ENCODE measurements around the gene KCNE4. TPM values are rescaled to one million over a fixed set of nuclear protein-coding genes. Genes with fewer than 3 reads are reported as not detected.

The KCNE4 gene
- total RNA-seq, 1 donor from 2014 or later: 7.3 TPM

GRCh38 chr2:223056701-223057418 lies 4.9 kb downstream of the KCNE4 start:
- Histone ChIP-seq H3K27ac (ENCODE audit: low read depth, low read length) (peak overlapping the region; percentile 72), H3K27me3 (ENCODE audit: control insufficient read depth in 3 of 3, insufficient read depth in 3 of 3, low read length in 3 of 3) (no peaks in the 10 kb centered on the region), H3K4me3 (ENCODE audit: low read length in 3 of 3) (peak overlapping the region in 1 of 3 donors; percentile 1), H3K9me3 (ENCODE audit: control insufficient read depth in 3 of 3, low read length in 3 of 3) (no peaks in the 10 kb centered on the region), H3K4me1 (ENCODE audit: control insufficient read depth in 3 of 3, insufficient read depth in 3 of 3, low read length in 3 of 3) (peaks cover 6 to 16% (median 12%) of the 10 kb centered on the region in 3 donors), H3K36me3 (ENCODE audit: control insufficient read depth in 3 of 3, insufficient read depth in 3 of 3, low read length in 3 of 3) (no peaks in the 10 kb centered on the region), H3K9ac (ENCODE audit: low read depth in 1 of 3, low read length in 3 of 3) (peak overlapping the region in 2 of 3 donors; percentile 17 to 23)

GRCh38 chr2:223057569-223057968 lies 5.6 kb downstream of the KCNE4 start:
- Histone ChIP-seq H3K9me3 (ENCODE audit: control insufficient read depth in 3 of 3, low read length in 3 of 3) (no peaks in the 10 kb centered on the region), H3K9ac (ENCODE audit: low read depth in 1 of 3, low read length in 3 of 3) (peak overlapping the region in 1 of 3 donors; percentile 17), H3K27ac (ENCODE audit: low read depth, low read length) (peak overlapping the region; percentile 72)

GRCh38 chr2:223058952-223059716 lies 7.1 kb downstream of the KCNE4 start:
- Histone ChIP-seq H3K9ac (ENCODE audit: low read depth in 1 of 3, low read length in 3 of 3) (no peak overlapping the region), H3K9me3 (ENCODE audit: control insufficient read depth in 3 of 3, low read length in 3 of 3) (no peaks in the 10 kb centered on the region), H3K27me3 (ENCODE audit: control insufficient read depth in 3 of 3, insufficient read depth in 3 of 3, low read length in 3 of 3) (no peaks in the 10 kb centered on the region), H3K36me3 (ENCODE audit: control insufficient read depth in 3 of 3, insufficient read depth in 3 of 3, low read length in 3 of 3) (no peaks in the 10 kb centered on the region), H3K4me1 (ENCODE audit: control insufficient read depth in 3 of 3, insufficient read depth in 3 of 3, low read length in 3 of 3) (peaks cover 4 to 13% (median 12%) of the 10 kb centered on the region in 3 donors), H3K27ac (ENCODE audit: low read depth, low read length) (no peak overlapping the region), H3K4me3 (ENCODE audit: low read length in 3 of 3) (no peak overlapping the region)

More at GRCh38 chr2:223057569-223057968, 5.6 kb downstream of the KCNE4 start:
- peaks cover 4 to 13% (median 12%) of the 10 kb centered on the region in 3 donors for H3K4me1 ChIP-seq (ENCODE audit: control insufficient read depth in 3 of 3, insufficient read depth in 3 of 3, low read length in 3 of 3)
- H3K36me3 ChIP-seq (ENCODE audit: control insufficient read depth in 3 of 3, insufficient read depth in 3 of 3, low read length in 3 of 3): no peaks in the 10 kb centered on the region
- H3K27me3 ChIP-seq (ENCODE audit: control insufficient read depth in 3 of 3, insufficient read depth in 3 of 3, low read length in 3 of 3): no peaks in the 10 kb centered on the region
- no peak overlapping the region for H3K4me3 ChIP-seq (ENCODE audit: low read length in 3 of 3)

GRCh38 chr2:223060201-223060825 lies 8.3 kb downstream of the KCNE4 start:
- peaks cover 4 to 13% (median 12%) of the 10 kb centered on the region in 3 donors for H3K4me1 ChIP-seq (ENCODE audit: control insufficient read depth in 3 of 3, insufficient read depth in 3 of 3, low read length in 3 of 3)
- no peaks in the 10 kb centered on the region for H3K9me3 ChIP-seq (ENCODE audit: control insufficient read depth in 3 of 3, low read length in 3 of 3)
- H3K9ac ChIP-seq (ENCODE audit: low read depth in 1 of 3, low read length in 3 of 3): no peak overlapping the region
- no peak overlapping the region for H3K4me3 ChIP-seq (ENCODE audit: low read length in 3 of 3)
- H3K27me3 ChIP-seq (ENCODE audit: control insufficient read depth in 3 of 3, insufficient read depth in 3 of 3, low read length in 3 of 3): no peaks in the 10 kb centered on the region
- H3K27ac ChIP-seq (ENCODE audit: low read depth, low read length): no peak overlapping the region
- H3K36me3 ChIP-seq (ENCODE audit: control insufficient read depth in 3 of 3, insufficient read depth in 3 of 3, low read length in 3 of 3): no peaks in the 10 kb centered on the region

DNA sequence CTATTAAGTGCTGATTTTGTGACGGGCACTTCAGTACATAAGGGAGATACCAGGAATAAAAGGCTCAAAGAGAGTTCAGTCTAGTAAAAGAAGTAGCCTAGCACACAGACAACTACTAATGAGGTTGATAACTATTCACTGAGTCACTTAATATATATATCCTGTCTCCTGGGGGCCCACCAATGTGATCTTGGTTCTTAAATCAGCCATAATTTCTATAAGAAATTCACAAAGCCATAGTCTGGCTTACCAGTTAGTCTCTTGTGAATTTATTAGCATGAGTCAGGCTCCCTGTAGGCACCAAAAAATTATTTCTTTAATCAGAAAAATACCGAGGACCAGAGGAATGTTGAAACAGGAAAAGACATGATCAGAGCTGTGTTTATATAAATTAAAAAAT lies 10.4 kb downstream of the KCNE4 start:
- H3K9me3 ChIP-seq (ENCODE audit: control insufficient read depth in 3 of 3, low read length in 3 of 3): no peaks in the 10 kb centered on the region
- no peak overlapping the region for H3K9ac ChIP-seq (ENCODE audit: low read depth in 1 of 3, low read length in 3 of 3)
- H3K27ac ChIP-seq (ENCODE audit: low read depth, low read length): no peak overlapping the region

DNA sequence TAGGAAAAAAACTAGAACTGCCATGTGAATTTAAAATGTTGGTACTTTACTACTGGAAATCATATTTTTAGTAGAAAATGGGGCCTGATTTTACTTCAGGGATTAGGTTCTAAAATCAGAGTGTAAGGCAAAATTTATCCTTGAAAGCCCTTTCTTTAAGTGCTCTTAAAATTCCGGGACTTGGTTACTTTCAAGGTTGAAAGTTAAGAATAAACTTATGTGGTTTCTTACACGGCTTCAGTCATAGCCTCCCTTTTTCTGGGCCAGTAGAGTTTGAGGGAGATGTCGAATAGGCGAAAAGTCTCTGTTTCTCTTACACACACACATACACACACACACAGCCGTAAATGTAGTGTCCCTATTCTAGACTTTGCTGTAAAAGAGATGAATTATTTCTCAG lies 13.1 kb downstream of the KCNE4 start:
- no peak overlapping the region for H3K4me3 ChIP-seq (ENCODE audit: low read length in 3 of 3)
- no peaks in the 10 kb centered on the region for H3K27me3 ChIP-seq (ENCODE audit: control insufficient read depth in 3 of 3, insufficient read depth in 3 of 3, low read length in 3 of 3)
- no peaks in the 10 kb centered on the region for H3K4me1 ChIP-seq (ENCODE audit: control insufficient read depth in 3 of 3, insufficient read depth in 3 of 3, low read length in 3 of 3)
- H3K9me3 ChIP-seq (ENCODE audit: control insufficient read depth in 3 of 3, low read length in 3 of 3): no peaks in the 10 kb centered on the region
- no peak overlapping the region for H3K27ac ChIP-seq (ENCODE audit: low read depth, low read length)
- H3K36me3 ChIP-seq (ENCODE audit: control insufficient read depth in 3 of 3, insufficient read depth in 3 of 3, low read length in 3 of 3): no peaks in the 10 kb centered on the region
- H3K9ac ChIP-seq (ENCODE audit: low read depth in 1 of 3, low read length in 3 of 3): no peak overlapping the region

More for the DNA sequence above, 10.4 kb downstream of the KCNE4 start:
- Histone ChIP-seq H3K4me3 (ENCODE audit: low read length in 3 of 3) (no peak overlapping the region), H3K27me3 (ENCODE audit: control insufficient read depth in 3 of 3, insufficient read depth in 3 of 3, low read length in 3 of 3) (no peaks in the 10 kb centered on the region), H3K4me1 (ENCODE audit: control insufficient read depth in 3 of 3, insufficient read depth in 3 of 3, low read length in 3 of 3) (peaks cover 0 to 7% (median 0%) of the 10 kb centered on the region in 3 donors), H3K36me3 (ENCODE audit: control insufficient read depth in 3 of 3, insufficient read depth in 3 of 3, low read length in 3 of 3) (no peaks in the 10 kb centered on the region)

DNA sequence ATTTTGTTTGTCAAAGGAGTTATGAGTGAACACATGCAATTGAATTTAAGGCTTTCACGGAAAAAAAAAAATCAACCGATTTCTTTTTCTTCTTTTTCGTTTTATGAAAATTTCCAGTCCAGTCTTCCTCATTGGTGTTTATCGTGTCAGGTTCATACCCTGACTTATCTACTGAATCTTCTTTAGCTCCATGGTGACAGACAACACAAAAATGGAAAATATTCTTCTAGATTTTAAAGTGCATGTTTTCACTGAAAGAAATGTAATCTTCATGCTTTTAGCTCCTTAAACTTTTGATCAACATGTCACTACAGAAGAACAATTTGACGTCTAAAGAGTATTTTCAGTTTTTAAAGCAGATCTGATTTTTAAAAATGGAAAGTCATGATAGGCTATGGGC lies 14.7 kb downstream of the KCNE4 start:
- no peaks in the 10 kb centered on the region for H3K27me3 ChIP-seq (ENCODE audit: control insufficient read depth in 3 of 3, insufficient read depth in 3 of 3, low read length in 3 of 3)
- no peak overlapping the region for H3K4me3 ChIP-seq (ENCODE audit: low read length in 3 of 3)
- no peaks in the 10 kb centered on the region for H3K4me1 ChIP-seq (ENCODE audit: control insufficient read depth in 3 of 3, insufficient read depth in 3 of 3, low read length in 3 of 3)
- H3K27ac ChIP-seq (ENCODE audit: low read depth, low read length): no peak overlapping the region
- no peaks in the 10 kb centered on the region for H3K9me3 ChIP-seq (ENCODE audit: control insufficient read depth in 3 of 3, low read length in 3 of 3)
- no peak overlapping the region for H3K9ac ChIP-seq (ENCODE audit: low read depth in 1 of 3, low read length in 3 of 3)
- no peaks in the 10 kb centered on the region for H3K36me3 ChIP-seq (ENCODE audit: control insufficient read depth in 3 of 3, insufficient read depth in 3 of 3, low read length in 3 of 3)

- H3K4me1 ChIP-seq (ENCODE audit: control insufficient read depth in 3 of 3, insufficient read depth in 3 of 3, low read length in 3 of 3): no peaks in the 10 kb centered on the region
- H3K27ac ChIP-seq (ENCODE audit: low read depth, low read length): no peak overlapping the region
- no peaks in the 10 kb centered on the region for H3K36me3 ChIP-seq (ENCODE audit: control insufficient read depth in 3 of 3, insufficient read depth in 3 of 3, low read length in 3 of 3)
- no peaks in the 10 kb centered on the region for H3K9me3 ChIP-seq (ENCODE audit: control insufficient read depth in 3 of 3, low read length in 3 of 3)
- no peaks in the 10 kb centered on the region for H3K27me3 ChIP-seq (ENCODE audit: control insufficient read depth in 3 of 3, insufficient read depth in 3 of 3, low read length in 3 of 3)
- no peak overlapping the region for H3K9ac ChIP-seq (ENCODE audit: low read depth in 1 of 3, low read length in 3 of 3)
- no peak overlapping the region for H3K4me3 ChIP-seq (ENCODE audit: low read length in 3 of 3)
These were observed 16.1 kb downstream of the KCNE4 start for GRCh38 chr2:223068071-223068470.

GRCh38 chr2:223069465-223069864 lies 17.5 kb downstream of the KCNE4 start:
- H3K4me1 ChIP-seq (ENCODE audit: control insufficient read depth in 3 of 3, insufficient read depth in 3 of 3, low read length in 3 of 3): no peaks in the 10 kb centered on the region
- H3K27ac ChIP-seq (ENCODE audit: low read depth, low read length): no peak overlapping the region
- no peaks in the 10 kb centered on the region for H3K27me3 ChIP-seq (ENCODE audit: control insufficient read depth in 3 of 3, insufficient read depth in 3 of 3, low read length in 3 of 3)
- H3K9me3 ChIP-seq (ENCODE audit: control insufficient read depth in 3 of 3, low read length in 3 of 3): no peaks in the 10 kb centered on the region
- H3K4me3 ChIP-seq (ENCODE audit: low read length in 3 of 3): no peak overlapping the region
- H3K36me3 ChIP-seq (ENCODE audit: control insufficient read depth in 3 of 3, insufficient read depth in 3 of 3, low read length in 3 of 3): no peaks in the 10 kb centered on the region
- H3K9ac ChIP-seq (ENCODE audit: low read depth in 1 of 3, low read length in 3 of 3): no peak overlapping the region

DNA sequence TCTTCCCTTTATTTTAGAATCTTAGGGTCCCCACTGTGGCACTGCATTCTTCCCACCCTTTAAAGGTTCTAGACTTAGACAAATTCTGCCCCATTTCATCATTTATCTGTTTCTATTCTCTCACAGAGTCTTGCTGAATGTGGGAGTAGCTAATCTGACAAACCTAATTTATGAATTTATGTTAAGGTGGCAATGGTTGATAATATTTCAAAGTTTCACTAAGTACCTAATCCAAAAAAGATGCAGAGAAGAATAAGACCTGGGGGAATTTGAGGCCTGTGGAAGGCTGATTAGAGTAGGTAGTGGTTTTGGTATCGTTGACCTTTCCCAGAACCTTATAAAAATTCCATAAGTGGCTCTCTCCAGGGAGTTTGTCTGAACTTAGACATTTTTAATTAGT lies 18.0 kb downstream of the KCNE4 start:
- Histone ChIP-seq H3K36me3 (ENCODE audit: control insufficient read depth in 3 of 3, insufficient read depth in 3 of 3, low read length in 3 of 3) (no peaks in the 10 kb centered on the region), H3K27me3 (ENCODE audit: control insufficient read depth in 3 of 3, insufficient read depth in 3 of 3, low read length in 3 of 3) (no peaks in the 10 kb centered on the region), H3K27ac (ENCODE audit: low read depth, low read length) (no peak overlapping the region), H3K9ac (ENCODE audit: low read depth in 1 of 3, low read length in 3 of 3) (no peak overlapping the region), H3K4me1 (ENCODE audit: control insufficient read depth in 3 of 3, insufficient read depth in 3 of 3, low read length in 3 of 3) (no peaks in the 10 kb centered on the region), H3K9me3 (ENCODE audit: control insufficient read depth in 3 of 3, low read length in 3 of 3) (no peaks in the 10 kb centered on the region), H3K4me3 (ENCODE audit: low read length in 3 of 3) (no peak overlapping the region)
